ENCODE results near the gene MYT1. TPM values are rescaled to one million over a fixed set of nuclear protein-coding genes. Genes with fewer than 3 reads are reported as not detected.
A peak's percentile ranks its signal among the peaks of the same experiment; 100 is the strongest.
"Not testable (repeated sequence)": the region's sequence is repeated elsewhere in the genome, so short reads cannot be mapped to it uniquely, and the experiment has no call there.

MYT1 gene
- polyA plus RNA-seq, 1 donor from 2014 or later, result not detected

DNA sequence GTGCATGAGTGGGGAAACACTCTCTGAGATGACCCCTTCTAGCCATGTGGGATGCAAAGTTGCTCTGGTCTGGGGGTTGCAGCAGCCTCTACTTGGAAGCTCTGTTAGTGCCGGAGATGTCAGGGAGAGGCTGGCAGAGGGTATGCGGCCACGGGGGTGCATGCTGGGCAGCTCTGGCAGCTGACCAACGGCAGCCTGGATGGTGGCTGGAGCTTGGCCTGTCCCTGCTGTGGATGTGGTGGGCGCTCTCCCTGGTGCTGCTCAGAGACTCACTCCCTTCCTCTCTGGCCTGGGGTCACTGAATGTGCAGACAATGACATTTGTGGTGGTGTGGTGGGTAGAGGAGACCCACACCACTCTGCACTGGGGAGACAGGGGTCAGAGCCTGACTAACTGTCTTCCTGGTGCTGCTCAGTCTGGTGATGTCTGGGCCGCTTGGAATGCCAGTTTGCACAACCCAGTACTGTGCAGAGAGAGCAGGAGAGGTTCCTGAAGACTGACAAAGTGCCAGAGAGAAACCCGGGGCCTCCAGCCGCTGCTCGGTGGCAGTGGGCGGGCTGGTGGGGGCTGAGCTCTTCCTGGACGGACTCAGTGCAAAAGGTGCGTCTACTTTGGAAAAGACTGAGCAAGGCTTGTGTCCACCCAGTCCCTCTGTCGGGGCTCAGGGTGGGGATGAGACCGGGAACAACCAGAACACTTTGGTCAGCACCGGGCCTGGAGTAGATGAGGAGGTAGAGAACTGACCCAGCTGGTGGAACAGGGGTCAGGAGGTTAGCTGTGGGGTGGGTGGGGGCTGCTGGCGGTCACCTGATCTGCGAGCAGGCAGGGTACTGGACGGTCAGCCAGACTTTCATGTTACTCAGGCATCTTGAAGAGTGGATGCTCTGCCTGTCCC lies 2.7 kb downstream of the MYT1 start:
- Mint-ChIP-seq H3K27me3 (peaks cover 43% of the 10 kb centered on the region), H3K27ac (no peak overlapping the region), H3K9me3 (peaks cover 0 to 1% (median 0%) of the 10 kb centered on the region in 3 donors), H3K4me3 (no peak overlapping the region), H3K36me3 (peaks cover 4% of the 10 kb centered on the region), H3K4me1 (peaks cover 0 to 6% (median 0%) of the 10 kb centered on the region in 3 donors)

DNA sequence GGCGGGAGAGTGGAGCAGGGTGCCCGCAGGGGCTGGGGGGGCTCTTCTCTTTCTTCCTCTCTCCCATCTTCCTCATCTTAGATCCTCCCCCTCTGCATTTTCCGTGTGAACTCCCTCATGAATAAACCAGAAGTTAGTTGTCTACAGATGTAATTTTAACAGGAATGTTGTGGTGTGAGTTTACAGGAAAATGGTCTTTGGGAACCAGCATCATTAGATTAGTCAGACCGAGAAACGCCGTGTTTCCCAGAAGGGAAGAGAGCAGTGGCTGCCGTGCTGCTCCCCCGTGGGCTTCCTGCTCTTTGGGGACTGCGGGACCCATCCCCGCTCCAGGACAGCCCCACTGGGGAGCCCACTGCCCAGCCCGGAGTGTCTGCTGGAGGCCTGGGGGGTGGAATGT lies 3.4 kb downstream of the MYT1 start:
- Mint-ChIP-seq H3K4me3 (no peak overlapping the region), H3K9me3 (peaks cover 0 to 1% (median 0%) of the 10 kb centered on the region in 3 donors), H3K27me3 (peaks cover 36% of the 10 kb centered on the region), H3K27ac (no peak overlapping the region), H3K4me1 (peaks cover 0 to 5% (median 0%) of the 10 kb centered on the region in 3 donors), H3K36me3 (peaks cover 4% of the 10 kb centered on the region)

DNA sequence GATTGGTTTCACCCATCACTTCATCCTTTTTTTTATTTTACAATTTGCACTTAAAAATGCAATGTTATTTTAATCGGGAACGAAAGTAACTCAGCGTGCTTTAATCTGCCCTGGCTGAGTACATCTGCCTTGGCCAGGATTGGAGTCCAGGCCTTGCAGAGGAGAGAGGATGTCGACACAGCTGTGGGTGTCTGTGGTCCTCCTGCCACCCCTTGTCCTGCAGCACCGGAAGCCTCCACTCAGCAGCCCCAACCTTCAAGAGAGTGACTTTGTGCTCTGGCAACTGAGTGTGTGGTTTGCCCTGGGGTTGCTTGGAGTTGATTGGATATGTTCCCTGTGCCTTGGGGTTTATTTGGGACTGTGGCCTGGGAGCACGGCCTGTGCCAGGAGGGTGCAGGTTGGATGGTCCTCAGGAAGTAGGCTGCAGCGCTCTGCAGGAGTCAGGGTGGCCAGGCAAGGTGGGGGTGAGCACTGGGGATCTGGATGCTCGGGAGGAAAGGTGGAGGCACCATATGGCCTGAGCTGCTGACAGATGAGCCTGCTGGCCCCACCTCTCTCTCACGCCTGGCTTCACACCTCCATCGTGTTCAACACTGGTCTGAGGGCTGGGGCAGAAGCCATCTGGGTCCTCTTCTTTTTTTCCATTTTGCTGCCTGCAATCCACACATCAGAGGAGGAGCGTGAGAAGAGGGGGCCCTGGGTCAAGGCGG lies 4.3 kb downstream of the MYT1 start:
- peaks cover 4% of the 10 kb centered on the region for H3K36me3 Mint-ChIP-seq
- peaks cover 30% of the 10 kb centered on the region for H3K27me3 Mint-ChIP-seq
- no peak overlapping the region for H3K27ac Mint-ChIP-seq
- no peak overlapping the region for H3K4me3 Mint-ChIP-seq
- peaks cover 0 to 5% (median 0%) of the 10 kb centered on the region in 3 donors for H3K4me1 Mint-ChIP-seq
- H3K9me3 Mint-ChIP-seq, result peaks cover 0 to 1% (median 0%) of the 10 kb centered on the region in 3 donors

DNA sequence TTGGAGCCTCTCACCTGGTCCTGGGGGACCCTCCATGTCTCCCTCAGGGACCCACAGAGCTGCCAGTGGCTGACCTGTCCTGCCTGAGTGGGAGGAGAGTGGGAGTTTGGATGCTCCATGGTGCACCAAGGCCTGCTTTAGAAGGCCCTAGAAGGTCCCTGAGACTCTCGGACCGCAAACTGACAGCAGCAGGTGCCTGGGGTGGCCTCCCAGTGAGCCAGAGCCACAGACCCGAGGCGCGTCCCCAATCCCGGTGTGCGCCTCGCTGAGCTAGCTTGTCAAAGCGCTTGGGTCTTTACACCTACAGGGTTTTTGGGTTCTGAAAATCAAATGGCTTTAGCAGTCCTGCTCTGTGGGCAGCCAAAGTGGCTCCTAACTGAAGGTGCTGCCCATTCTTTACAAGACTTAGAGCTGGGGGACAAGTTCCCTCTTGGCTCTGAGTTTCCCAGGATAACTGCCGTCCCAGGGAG lies 4.9 kb downstream of the MYT1 start:
- peaks cover 4% of the 10 kb centered on the region for H3K36me3 Mint-ChIP-seq
- peaks cover 0 to 5% (median 0%) of the 10 kb centered on the region in 3 donors for H3K4me1 Mint-ChIP-seq
- peaks cover 25% of the 10 kb centered on the region for H3K27me3 Mint-ChIP-seq
- H3K27ac Mint-ChIP-seq, result no peak overlapping the region
- H3K4me3 Mint-ChIP-seq, result no peak overlapping the region
- H3K9me3 Mint-ChIP-seq, result no peaks in the 10 kb centered on the region

DNA sequence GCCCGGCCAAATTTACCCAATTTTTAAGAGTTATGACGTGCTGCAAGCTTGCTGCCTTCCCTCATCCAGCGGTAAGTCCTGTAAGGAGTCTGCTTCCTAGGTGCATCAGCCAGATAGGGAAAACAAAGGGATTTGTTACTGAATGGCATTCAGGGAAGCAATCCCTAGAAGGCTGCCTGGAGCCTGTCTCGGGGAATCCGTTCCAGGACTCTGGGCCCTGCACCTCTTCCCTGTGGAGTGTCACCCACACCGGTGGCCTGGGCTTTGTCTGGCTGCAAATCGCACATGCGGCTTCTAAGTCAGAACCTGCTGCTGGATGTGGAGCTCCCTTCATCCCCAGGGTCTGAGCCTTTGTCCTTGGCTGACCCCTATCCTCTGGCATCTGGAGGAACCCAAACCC lies 7.0 kb downstream of the MYT1 start:
- H3K9me3 Mint-ChIP-seq, result no peaks in the 10 kb centered on the region
- peaks cover 21% of the 10 kb centered on the region for H3K27me3 Mint-ChIP-seq
- peaks cover 0 to 5% (median 0%) of the 10 kb centered on the region in 3 donors for H3K4me1 Mint-ChIP-seq
- no peak overlapping the region for H3K27ac Mint-ChIP-seq
- peaks cover 4% of the 10 kb centered on the region for H3K36me3 Mint-ChIP-seq
- H3K4me3 Mint-ChIP-seq, result no peak overlapping the region

DNA sequence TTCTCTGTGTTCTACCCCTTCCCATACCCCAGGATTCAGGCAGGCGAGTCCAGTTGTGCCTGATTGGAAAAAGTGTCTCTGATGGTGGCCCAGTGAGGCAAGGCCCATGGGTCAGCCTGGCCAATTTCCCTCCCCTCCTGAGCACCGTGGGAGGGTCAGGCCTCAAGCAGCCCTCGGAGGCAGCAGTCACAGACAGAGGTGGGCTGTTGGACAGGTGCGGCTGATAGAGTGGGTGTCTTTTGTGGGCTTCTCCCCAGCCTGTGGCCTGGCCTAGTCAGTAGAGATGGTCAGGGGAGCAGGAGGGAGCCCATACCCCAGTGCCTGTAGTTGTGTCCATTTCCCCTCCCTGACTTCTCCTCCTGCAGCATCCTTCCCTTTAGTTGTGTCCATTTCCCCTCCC lies 8.9 kb downstream of the MYT1 start:
- Mint-ChIP-seq H3K27ac (no peak overlapping the region), H3K4me3 (no peak overlapping the region), H3K9me3 (no peaks in the 10 kb centered on the region), H3K4me1 (peaks cover 0 to 7% (median 1%) of the 10 kb centered on the region in 3 donors), H3K27me3 (peaks cover 8% of the 10 kb centered on the region), H3K36me3 (peaks cover 5% of the 10 kb centered on the region)

DNA sequence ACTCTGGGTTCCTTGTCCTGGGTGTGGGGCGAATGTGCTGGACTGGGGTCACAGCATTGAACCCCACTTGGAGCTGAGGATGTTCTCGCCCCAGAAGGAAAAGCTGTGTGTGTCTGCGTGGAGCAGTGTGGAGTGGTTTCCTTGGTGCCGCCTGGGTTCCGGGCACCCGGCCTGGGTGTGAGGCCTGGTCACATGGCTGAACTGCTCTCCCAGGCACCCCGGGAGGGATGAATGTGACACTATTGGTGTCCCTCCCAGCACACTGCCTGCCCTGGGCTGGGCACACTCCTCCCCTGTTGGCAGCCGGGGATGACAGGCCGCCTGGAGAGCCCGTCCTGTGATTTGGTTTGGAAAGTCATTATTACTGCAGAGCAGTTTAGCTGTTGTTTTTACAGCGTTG lies 12.3 kb downstream of the MYT1 start:
- Mint-ChIP-seq H3K4me1 (peaks cover 0 to 2% (median 1%) of the 10 kb centered on the region in 3 donors), H3K27me3 (no peaks in the 10 kb centered on the region), H3K27ac (no peak overlapping the region), H3K9me3 (peaks cover 0 to 5% (median 0%) of the 10 kb centered on the region in 3 donors), H3K4me3 (no peak overlapping the region), H3K36me3 (peaks cover 3% of the 10 kb centered on the region)

DNA sequence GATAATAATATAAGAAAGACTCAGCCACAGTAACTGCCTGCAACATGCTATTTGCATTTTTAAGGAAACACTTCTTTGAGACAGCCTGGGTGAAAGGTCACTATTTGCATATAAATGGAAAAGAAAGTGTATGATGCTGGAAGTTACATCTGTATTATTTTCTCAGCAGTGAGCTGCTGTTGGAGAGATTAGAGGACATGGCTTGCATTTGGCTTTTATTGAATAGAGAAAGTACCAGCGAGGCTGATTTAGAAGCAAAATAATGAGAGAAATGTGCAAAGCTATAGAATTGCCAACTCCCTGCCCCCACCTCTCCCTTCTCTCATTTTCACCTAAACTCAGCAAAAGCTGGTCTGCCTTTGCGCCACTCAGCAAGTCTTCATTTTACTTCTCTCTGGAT lies 12.7 kb downstream of the MYT1 start:
- no peaks in the 10 kb centered on the region for H3K27me3 Mint-ChIP-seq
- H3K4me1 Mint-ChIP-seq, result peaks cover 0 to 2% (median 1%) of the 10 kb centered on the region in 3 donors
- H3K4me3 Mint-ChIP-seq, result no peak overlapping the region
- H3K36me3 Mint-ChIP-seq, result peaks cover 3% of the 10 kb centered on the region
- peaks cover 0 to 5% (median 0%) of the 10 kb centered on the region in 3 donors for H3K9me3 Mint-ChIP-seq
- no peak overlapping the region for H3K27ac Mint-ChIP-seq

DNA sequence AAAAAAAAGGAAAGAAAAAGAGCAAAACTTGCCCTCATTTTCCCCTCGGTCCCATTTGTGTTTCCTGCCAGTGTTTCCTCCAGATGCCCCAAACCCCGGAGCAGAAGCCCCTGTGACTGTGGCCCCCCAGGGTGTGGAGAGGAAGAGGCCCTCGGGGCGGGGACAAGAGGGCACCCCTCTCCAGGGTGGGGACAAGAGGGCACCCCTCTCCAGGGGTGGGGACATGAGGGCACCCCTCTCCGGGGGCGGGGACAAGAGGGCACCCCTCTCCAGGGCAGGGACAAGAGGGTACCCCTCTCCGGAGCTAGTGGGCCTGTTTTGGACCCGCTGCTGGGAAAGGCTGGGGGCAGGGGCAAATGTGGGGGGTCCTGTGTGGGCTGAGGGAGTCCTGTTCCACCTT lies 13.1 kb downstream of the MYT1 start:
- H3K9me3 Mint-ChIP-seq, result peaks cover 0 to 5% (median 0%) of the 10 kb centered on the region in 3 donors
- peaks cover 3% of the 10 kb centered on the region for H3K36me3 Mint-ChIP-seq
- peaks cover 0 to 2% (median 1%) of the 10 kb centered on the region in 3 donors for H3K4me1 Mint-ChIP-seq
- no peaks in the 10 kb centered on the region for H3K27me3 Mint-ChIP-seq
- no peak overlapping the region for H3K27ac Mint-ChIP-seq
- no peak overlapping the region for H3K4me3 Mint-ChIP-seq

DNA sequence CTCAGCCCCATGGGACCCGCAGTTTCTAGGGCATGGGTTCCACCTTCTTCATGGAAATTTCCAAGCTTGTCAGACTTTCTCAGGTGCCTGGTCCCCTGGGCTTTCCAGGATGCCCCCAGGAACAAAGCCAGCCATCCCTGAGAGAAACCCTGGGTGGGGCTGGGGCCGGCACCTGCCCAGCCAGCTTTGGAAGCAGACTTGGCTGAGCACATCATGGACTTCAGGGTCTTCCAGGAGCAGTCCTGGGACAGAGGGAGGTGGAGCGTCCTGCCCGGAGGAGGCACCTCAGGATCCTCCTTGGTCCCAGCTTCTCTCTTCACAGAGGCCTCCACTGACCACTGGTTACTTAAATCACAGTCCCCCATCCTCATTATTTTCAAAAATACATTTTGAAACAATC lies 13.5 kb downstream of the MYT1 start:
- Mint-ChIP-seq H3K36me3 (peaks cover 3% of the 10 kb centered on the region), H3K27ac (no peak overlapping the region), H3K9me3 (peaks cover 0 to 5% (median 0%) of the 10 kb centered on the region in 3 donors), H3K27me3 (peaks cover 4% of the 10 kb centered on the region), H3K4me1 (peaks cover 0 to 2% (median 1%) of the 10 kb centered on the region in 3 donors), H3K4me3 (no peak overlapping the region)

DNA sequence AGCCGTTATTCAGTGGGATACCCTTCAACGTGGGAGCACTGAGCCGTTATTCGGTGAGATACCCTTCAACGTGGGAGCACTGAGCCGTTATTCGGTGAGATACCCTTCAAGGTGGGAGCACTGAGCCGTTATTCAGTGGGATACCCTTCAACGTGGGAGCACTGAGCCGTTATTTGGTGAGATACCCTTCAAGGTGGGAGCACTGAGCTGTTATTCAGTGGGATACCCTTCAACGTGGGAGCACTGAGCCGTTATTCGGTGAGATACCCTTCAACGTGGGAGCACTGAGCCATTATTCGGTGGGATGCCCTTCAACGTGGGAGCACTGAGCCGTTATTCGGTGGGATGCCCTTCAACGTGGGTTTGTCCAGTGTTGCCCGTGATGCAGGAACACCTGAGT lies 14.7 kb downstream of the MYT1 start:
- not testable (repeated sequence) for H3K4me3 Mint-ChIP-seq, H3K27me3 Mint-ChIP-seq, H3K4me1 Mint-ChIP-seq, H3K36me3 Mint-ChIP-seq, H3K9me3 Mint-ChIP-seq, H3K27ac Mint-ChIP-seq

DNA sequence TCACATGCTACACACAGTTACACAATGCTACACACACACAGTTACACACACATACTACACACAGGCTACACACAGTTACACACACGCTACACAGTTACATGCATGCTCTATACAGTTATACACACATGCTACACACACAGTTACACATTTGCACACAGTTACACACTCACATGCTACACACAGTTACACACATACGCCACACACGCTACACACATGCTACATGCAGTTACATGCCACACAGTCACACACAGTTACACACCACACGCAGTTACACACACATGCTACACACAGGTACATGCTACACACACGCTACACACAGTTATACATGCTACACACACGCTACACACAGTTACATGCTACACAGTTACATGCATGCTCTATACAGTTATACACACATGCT lies 15.6 kb downstream of the MYT1 start:
- peaks cover 0 to 2% (median 2%) of the 10 kb centered on the region in 3 donors for H3K4me1 Mint-ChIP-seq
- peaks cover 3% of the 10 kb centered on the region for H3K36me3 Mint-ChIP-seq
- H3K4me3 Mint-ChIP-seq, result no peak overlapping the region
- peaks cover 9% of the 10 kb centered on the region for H3K27me3 Mint-ChIP-seq
- no peak overlapping the region for H3K27ac Mint-ChIP-seq
- H3K9me3 Mint-ChIP-seq, result peaks cover 0 to 5% (median 0%) of the 10 kb centered on the region in 3 donors

DNA sequence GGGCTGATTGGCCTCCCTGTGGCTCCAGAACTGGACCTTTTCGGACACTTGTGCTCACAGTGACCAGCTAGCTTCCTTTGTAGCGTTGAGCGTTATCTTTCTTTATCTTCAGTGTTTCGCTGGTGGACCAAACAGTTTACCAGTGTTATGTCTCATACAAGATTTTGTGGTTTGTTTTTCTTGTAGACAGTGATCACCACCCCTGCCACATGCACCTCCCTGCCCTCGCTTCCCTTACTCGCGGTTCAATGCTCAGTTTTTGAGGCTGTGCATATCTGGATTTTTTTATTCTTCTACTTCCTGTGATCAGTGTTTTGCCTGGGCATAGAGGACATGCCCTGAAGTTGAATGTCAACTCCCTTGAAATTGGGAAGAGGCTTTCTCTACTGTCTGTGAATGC lies 16.4 kb downstream of the MYT1 start:
- Mint-ChIP-seq H3K9me3 (peaks cover 0 to 5% (median 0%) of the 10 kb centered on the region in 3 donors), H3K4me1 (peaks cover 0 to 2% (median 2%) of the 10 kb centered on the region in 3 donors), H3K27ac (no peak overlapping the region), H3K4me3 (no peak overlapping the region), H3K27me3 (peaks cover 11% of the 10 kb centered on the region), H3K36me3 (peaks cover 3% of the 10 kb centered on the region)

DNA sequence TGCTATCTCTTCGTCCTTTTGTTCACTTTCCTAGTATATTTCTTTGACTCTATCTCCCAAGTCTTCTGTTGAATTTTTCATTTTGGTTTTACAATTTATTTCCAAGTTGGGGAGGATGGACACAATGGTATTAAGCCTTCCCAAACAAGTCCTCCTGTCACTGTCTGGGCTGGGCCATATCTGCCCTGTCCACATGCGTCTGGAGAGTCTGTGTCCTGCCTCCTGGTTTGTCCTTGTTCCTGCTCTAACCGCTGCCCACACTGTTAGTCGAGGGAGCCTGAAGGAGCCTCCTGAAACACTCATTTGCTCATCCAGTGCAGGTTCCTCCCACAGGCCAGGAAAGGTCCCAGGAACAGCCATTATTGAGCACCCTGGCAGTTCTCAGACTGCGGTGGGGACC lies 17.1 kb downstream of the MYT1 start:
- Mint-ChIP-seq H3K36me3 (peaks cover 3% of the 10 kb centered on the region), H3K9me3 (peaks cover 0 to 5% (median 0%) of the 10 kb centered on the region in 3 donors), H3K27ac (peak overlapping the region in 1 of 3 donors; percentile 55), H3K4me1 (peaks cover 0 to 2% (median 2%) of the 10 kb centered on the region in 3 donors), H3K27me3 (peaks cover 11% of the 10 kb centered on the region), H3K4me3 (no peak overlapping the region)

Data from IgD-negative memory B cell (primary cell).